A549 (cell line): Measurements from ENCODE around the gene CEP83.

Experiments used
- CHD4 ChIP-seq: fragments of 200-600 bp; sonication (generic); IDR thresholded peaks from 2 replicates; pipeline ENCODE4 v1.6.1; 2016; ENCODE audit warnings: antibody characterized with exemption, mild to moderate bottlenecking, borderline replicate concordance
- EHMT2 ChIP-seq: fragments of 200-600 bp; sonication (generic); IDR thresholded peaks from 2 replicates; pipeline ENCODE4 v1.6.1; 2016; ENCODE audit warnings: antibody characterized with exemption, low read depth, mild to moderate bottlenecking, moderate library complexity
- EP300 ChIP-seq, 2 experiments: fragments of >200 bp; sonication (Bioruptor Twin); formaldehyde crosslinking; IDR thresholded peaks; 2 replicates in 1 of 2; 3 replicates in 1 of 2; pipeline ENCODE4 v1.6.1; 2016 to 2017
- POLR2A ChIP-seq: IDR thresholded peaks from 2 replicates; pipeline ENCODE4 v1.6.1; 2012; ENCODE audit warnings: mild to moderate bottlenecking, low read length
- RCOR1 ChIP-seq: fragments of 150-350 bp; IDR thresholded peaks from 2 replicates; pipeline ENCODE4 v1.6.1; 2014; ENCODE audit warnings: antibody characterized with exemption, low read length, low read depth
- SMC3 ChIP-seq: fragments of >200 bp; sonication (Bioruptor Twin); formaldehyde crosslinking; IDR thresholded peaks from 3 replicates; pipeline ENCODE4 v1.6.1; 2018; ENCODE audit warnings: inconsistent platforms
- TF ChIP-seq, protein P1 (sequence below): fragments of 450-650 bp; IDR thresholded peaks from 2 replicates; pipeline ENCODE4 v1.6.1; 2014; ENCODE audit warnings: antibody characterized with exemption
- TF ChIP-seq, protein P2 (sequence below): fragments of >200 bp; sonication (Bioruptor Twin); formaldehyde crosslinking; IDR thresholded peaks from 3 replicates; pipeline ENCODE4 v1.5.1; 2016

- TF ChIP-seq POLR2A (no peak), EHMT2 (no peak), RCOR1 (no peak), CHD4 (no peak), EP300 (IDR thresholded peaks at IDR 0.05) (no peak), SMC3 (no peak)
- TF ChIP-seq, protein P1, sequence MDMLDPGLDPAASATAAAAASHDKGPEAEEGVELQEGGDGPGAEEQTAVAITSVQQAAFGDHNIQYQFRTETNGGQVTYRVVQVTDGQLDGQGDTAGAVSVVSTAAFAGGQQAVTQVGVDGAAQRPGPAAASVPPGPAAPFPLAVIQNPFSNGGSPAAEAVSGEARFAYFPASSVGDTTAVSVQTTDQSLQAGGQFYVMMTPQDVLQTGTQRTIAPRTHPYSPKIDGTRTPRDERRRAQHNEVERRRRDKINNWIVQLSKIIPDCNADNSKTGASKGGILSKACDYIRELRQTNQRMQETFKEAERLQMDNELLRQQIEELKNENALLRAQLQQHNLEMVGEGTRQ = no peak
- TF ChIP-seq, protein P2, sequence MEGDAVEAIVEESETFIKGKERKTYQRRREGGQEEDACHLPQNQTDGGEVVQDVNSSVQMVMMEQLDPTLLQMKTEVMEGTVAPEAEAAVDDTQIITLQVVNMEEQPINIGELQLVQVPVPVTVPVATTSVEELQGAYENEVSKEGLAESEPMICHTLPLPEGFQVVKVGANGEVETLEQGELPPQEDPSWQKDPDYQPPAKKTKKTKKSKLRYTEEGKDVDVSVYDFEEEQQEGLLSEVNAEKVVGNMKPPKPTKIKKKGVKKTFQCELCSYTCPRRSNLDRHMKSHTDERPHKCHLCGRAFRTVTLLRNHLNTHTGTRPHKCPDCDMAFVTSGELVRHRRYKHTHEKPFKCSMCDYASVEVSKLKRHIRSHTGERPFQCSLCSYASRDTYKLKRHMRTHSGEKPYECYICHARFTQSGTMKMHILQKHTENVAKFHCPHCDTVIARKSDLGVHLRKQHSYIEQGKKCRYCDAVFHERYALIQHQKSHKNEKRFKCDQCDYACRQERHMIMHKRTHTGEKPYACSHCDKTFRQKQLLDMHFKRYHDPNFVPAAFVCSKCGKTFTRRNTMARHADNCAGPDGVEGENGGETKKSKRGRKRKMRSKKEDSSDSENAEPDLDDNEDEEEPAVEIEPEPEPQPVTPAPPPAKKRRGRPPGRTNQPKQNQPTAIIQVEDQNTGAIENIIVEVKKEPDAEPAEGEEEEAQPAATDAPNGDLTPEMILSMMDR = no peak
Measured at GRCh38 chr12:94491489-94491888, 31.8 kb upstream of the CEP83 start.
